B cell (primary cell): ENCODE measurements around the gene ATF4. TPM values are rescaled to one million over a fixed set of nuclear protein-coding genes. Genes with fewer than 3 reads are reported as not detected.

Experiments used
- ATAC-seq: fragments of 200-7000 bp; cut with Tn5 transposase; one replicate; pipeline ENCODE4 v1.10.0; 2021; ENCODE audit warnings: low read depth, mild to moderate bottlenecking, moderate number of reproducible peaks, moderate library complexity
- CTCF ChIA-PET: fragments of 350-600 bp; sonication (Branson Sonifier 250); formaldehyde crosslinking; loops from one replicate; lab custom pipeline; 2021; ENCODE audit warnings: antibody characterized with exemption, inconsistent platforms; lab: Charles Lee
- POLR2A ChIA-PET: fragments of 350-600 bp; sonication (Branson Sonifier 250); formaldehyde crosslinking; loops from one replicate; lab custom pipeline; 2021; ENCODE audit warnings: antibody characterized with exemption; lab: Charles Lee
- DNase-seq: peaks from one replicate; pipeline ENCODE4 v3.0.0; 2013
- H2AFZ ChIP-seq: 2 replicates; pipeline ENCODE4 v1.6.1; 2012; ENCODE audit warnings: mild to moderate bottlenecking, low read depth, low read length; ENCODE audit not compliant: insufficient read depth, poor library complexity, severe bottlenecking
- H3K27ac ChIP-seq, 2 donors: 1 replicate in 1 of 2; 2 replicates in 1 of 2; pipeline ENCODE4 v1.5.1; 2012 to 2013; ENCODE audit warnings: low read length in 2 of 2, mild to moderate bottlenecking in 2 of 2, moderate library complexity in 1 of 2
- H3K27me3 ChIP-seq, 4 experiments: fragments of 200-600 bp in 1 of 4; sonication (generic) in 1 of 4; replicated peaks in 1 of 4; 1 replicate in 2 of 4; 2 replicates in 2 of 4; pipeline versions ENCODE4 v1.6.1 to v1.7.0; 2013 to 2016; ENCODE audit warnings: low read length in 3 of 4, mild to moderate bottlenecking in 2 of 4, mixed read lengths in 1 of 4, moderate library complexity in 1 of 4; ENCODE audit not compliant: insufficient read depth in 4 of 4, control insufficient read depth in 3 of 4; ENCODE audit errors: control extremely low read depth in 1 of 4
- H3K36me3 ChIP-seq, 2 experiments: replicated peaks in 1 of 2; 1 replicate in 1 of 2; 2 replicates in 1 of 2; pipeline versions ENCODE4 v1.6.1 to v1.7.1; 2013; ENCODE audit warnings: low read length in 1 of 2; ENCODE audit not compliant: insufficient read depth in 2 of 2, control insufficient read depth in 1 of 2; ENCODE audit errors: control extremely low read depth in 1 of 2, extremely low read depth in 1 of 2
- H3K4me1 ChIP-seq, 2 donors: fragments of 200-600 bp in 1 of 2; sonication (generic) in 1 of 2; 1 replicate in 1 of 2; 2 replicates in 1 of 2; pipeline versions ENCODE4 v1.5.1 to v1.6.1; 2013 to 2017; ENCODE audit warnings: low read length in 2 of 2; ENCODE audit not compliant: control insufficient read depth in 2 of 2, insufficient read depth in 2 of 2
- H3K4me2 ChIP-seq: replicated peaks from 2 replicates; pipeline ENCODE3; 2012; ENCODE audit warnings: mild to moderate bottlenecking, low read depth, low read length; ENCODE audit not compliant: poor library complexity, severe bottlenecking
- H3K4me3 ChIP-seq, 5 experiments: fragments of 200-600 bp in 1 of 5; sonication (generic) in 1 of 5; 1 replicate in 3 of 5; 2 replicates in 2 of 5; pipeline versions ENCODE4 v1.5.1 to v1.7.0; 2011 to 2016; ENCODE audit warnings: low read length in 4 of 5, mild to moderate bottlenecking in 4 of 5, low read depth in 2 of 5, control low read depth in 1 of 5, moderate library complexity in 1 of 5; ENCODE audit not compliant: insufficient read depth in 1 of 5; ENCODE audit errors: control extremely low read depth in 1 of 5, extremely low read depth in 1 of 5
- H3K79me2 ChIP-seq: fragments of 200-600 bp; sonication (generic); one replicate; pipeline ENCODE4 v1.6.0; 2016; ENCODE audit warnings: low read length; ENCODE audit not compliant: control insufficient read depth, insufficient read depth
- H3K9ac ChIP-seq: fragments of 200-600 bp; sonication (generic); 2 replicates; pipeline ENCODE4 v1.6.1; 2017; ENCODE audit warnings: mild to moderate bottlenecking, low read length, moderate library complexity
- H3K9me3 ChIP-seq, 3 donors: one replicate each; pipeline versions ENCODE4 v1.6.1 to v1.7.1; 2013; ENCODE audit warnings: low read length in 2 of 3; ENCODE audit not compliant: control insufficient read depth in 2 of 3, insufficient read depth in 1 of 3; ENCODE audit errors: control extremely low read depth in 1 of 3
- H4K20me1 ChIP-seq: 2 replicates; pipeline ENCODE4 v1.6.0; 2012; ENCODE audit warnings: mild to moderate bottlenecking, low read length; ENCODE audit not compliant: insufficient read depth, control insufficient read depth, poor library complexity, severe bottlenecking
- H3K27ac Mint-ChIP-seq: one replicate; pipeline ENCODE4 v1.8.0; 2021; ENCODE audit warnings: mixed read lengths
- H3K27me3 Mint-ChIP-seq: one replicate; pipeline ENCODE4 v1.8.0; 2021; ENCODE audit warnings: mixed read lengths
- H3K4me1 Mint-ChIP-seq: one replicate; pipeline ENCODE4 v1.8.0; 2021; ENCODE audit warnings: mixed read lengths
- H3K4me3 Mint-ChIP-seq: one replicate; pipeline ENCODE4 v1.8.0; 2021; ENCODE audit warnings: mixed read lengths
- H3K9me3 Mint-ChIP-seq: one replicate; pipeline ENCODE4 v1.8.0; 2022; ENCODE audit warnings: mixed read lengths; ENCODE audit not compliant: insufficient read depth
- EZH2 ChIP-seq: IDR thresholded peaks from 2 replicates; pipeline ENCODE4 v1.6.1; 2012; ENCODE audit warnings: borderline replicate concordance, low read depth, mild to moderate bottlenecking, moderate library complexity, low read length; ENCODE audit not compliant: insufficient read depth, poor library complexity, severe bottlenecking
- WGBS: methylation state at CpG from one replicate; pipeline ENCODE4 v1.1.5; 2013; ENCODE audit warnings: missing lambda C conversion rate; ENCODE audit not compliant: insufficient coverage; 5-methylcytosine and 5-hydroxymethylcytosine counted together
- intact Hi-C: fragments of 100-400 bp; cut with micrococcal nuclease; formaldehyde crosslinking; loops from one replicate; pipeline ENCODE4 v1.10.0; 2022
- polyA plus RNA-seq: library from polyadenylated mRNA; depleted of rRNA; stranded (reverse); fragments of >200 nt; gene quantifications from 2 replicates; pipeline ENCODE4 v1.2.3, GENCODE V29; 2012
- total RNA-seq, 2 donors: library from RNA; stranded (reverse); fragments of 120-200 nt in 1 of 2; gene quantifications; 1 replicate in 1 of 2; 2 replicates in 1 of 2; pipeline versions ENCODE4 v1.2.3 to v1.2.4, GENCODE V29; 2013 to 2022
- TF ChIP-seq, protein P1 (sequence below): fragments of 200-600 bp; IDR thresholded peaks from one replicate; pipeline ENCODE4 v1.8.0; 2022; ENCODE audit warnings: antibody characterized with exemption, mild to moderate bottlenecking

ATF4 gene
- total and polyA plus RNA-seq, 2 donors (not counting 1 experiment from before 2014, with no cell fraction given) = 244 to 678 TPM

DNA sequence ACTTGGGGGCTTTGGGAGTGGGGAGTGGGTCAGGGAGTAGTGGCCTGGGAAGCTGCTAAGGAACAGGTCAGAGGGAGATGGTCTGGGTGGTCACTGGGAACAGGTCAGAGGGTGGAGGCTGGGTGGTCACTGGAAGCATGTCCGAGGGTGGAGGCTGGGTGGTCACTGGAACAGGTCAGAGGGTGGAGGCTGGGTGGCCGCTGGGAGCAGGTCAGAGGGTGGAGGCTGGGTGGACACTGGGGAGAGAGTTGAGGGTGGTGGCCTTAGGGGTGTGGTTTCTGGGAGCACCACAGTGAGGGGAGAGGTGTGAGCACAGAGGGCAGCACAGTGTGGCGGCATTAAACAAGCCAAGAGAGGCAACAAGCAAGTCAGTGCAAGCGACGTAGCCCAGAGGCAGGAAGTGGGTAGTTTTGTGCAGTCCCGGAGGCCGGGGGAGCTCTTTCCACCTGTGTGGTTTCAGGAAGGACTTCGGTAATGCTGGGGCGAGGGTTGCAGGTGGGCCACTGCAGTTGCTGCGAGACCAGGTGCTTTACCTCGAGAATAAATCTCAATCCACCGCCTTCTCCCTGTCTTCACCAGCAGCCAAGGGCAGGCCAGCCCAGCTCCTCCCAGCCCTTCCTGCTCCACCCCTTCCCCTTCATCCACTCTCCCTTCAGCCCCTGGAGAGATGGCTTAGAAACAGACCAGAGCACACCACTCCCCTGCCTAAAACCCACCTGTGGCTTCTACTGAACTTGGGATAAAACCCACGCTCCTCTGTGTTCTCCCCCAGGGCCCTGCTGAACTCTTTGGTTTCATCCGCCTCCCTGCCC lies 47.0 kb downstream of the ATF4 start:
- no peak overlapping the region for H3K27ac ChIP-seq

More for the DNA sequence above, 47.0 kb downstream of the ATF4 start:
- ChIA-PET CTCF (interaction anchor here (1.1 kb wide), 1 partner anchor 458 kb away, joined by 3 read pairs; no protein-coding TSS in a partner anchor), POLR2A (no interaction called here)
- intact Hi-C loops = no loop called here
- no peak overlapping the region for H3K4me3 ChIP-seq
- Mint-ChIP-seq H3K4me1 (peaks cover 14% of the 10 kb centered on the region), H3K27ac (no peak overlapping the region), H3K27me3 (peaks cover 7% of the 10 kb centered on the region), H3K9me3 (peaks cover 6% of the 10 kb centered on the region), H3K4me3 (peak overlapping the region; percentile 21)
- no peaks in the 10 kb centered on the region for H3K9me3 ChIP-seq
- ATAC-seq (peak; percentile 47), DNase-seq (peak; percentile 30)
- H4K20me1 ChIP-seq = no peaks in the 10 kb centered on the region
- H3K9ac ChIP-seq = no peak overlapping the region
- WGBS = 25% methylated on average over 13 of the region's 14 CpGs
- peak overlapping the region; percentile 57 for H3K4me2 ChIP-seq
- H3K27me3 ChIP-seq = peaks cover 0 to 3% (median 2%) of the 10 kb centered on the region in 4 experiments
- H3K4me1 ChIP-seq = peaks cover 9 to 10% of the 10 kb centered on the region in 2 donors
- H3K36me3 ChIP-seq = no peaks in the 10 kb centered on the region
- peak overlapping the region; percentile 60 for H2AFZ ChIP-seq
- H3K79me2 ChIP-seq = no peaks in the 10 kb centered on the region
- TF ChIP-seq, protein P1, sequence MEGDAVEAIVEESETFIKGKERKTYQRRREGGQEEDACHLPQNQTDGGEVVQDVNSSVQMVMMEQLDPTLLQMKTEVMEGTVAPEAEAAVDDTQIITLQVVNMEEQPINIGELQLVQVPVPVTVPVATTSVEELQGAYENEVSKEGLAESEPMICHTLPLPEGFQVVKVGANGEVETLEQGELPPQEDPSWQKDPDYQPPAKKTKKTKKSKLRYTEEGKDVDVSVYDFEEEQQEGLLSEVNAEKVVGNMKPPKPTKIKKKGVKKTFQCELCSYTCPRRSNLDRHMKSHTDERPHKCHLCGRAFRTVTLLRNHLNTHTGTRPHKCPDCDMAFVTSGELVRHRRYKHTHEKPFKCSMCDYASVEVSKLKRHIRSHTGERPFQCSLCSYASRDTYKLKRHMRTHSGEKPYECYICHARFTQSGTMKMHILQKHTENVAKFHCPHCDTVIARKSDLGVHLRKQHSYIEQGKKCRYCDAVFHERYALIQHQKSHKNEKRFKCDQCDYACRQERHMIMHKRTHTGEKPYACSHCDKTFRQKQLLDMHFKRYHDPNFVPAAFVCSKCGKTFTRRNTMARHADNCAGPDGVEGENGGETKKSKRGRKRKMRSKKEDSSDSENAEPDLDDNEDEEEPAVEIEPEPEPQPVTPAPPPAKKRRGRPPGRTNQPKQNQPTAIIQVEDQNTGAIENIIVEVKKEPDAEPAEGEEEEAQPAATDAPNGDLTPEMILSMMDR = no peak
- TF ChIP-seq EZH2 = no peak
